22Rv1 (cell line): ENCODE results near the gene TECPR2.

ENCODE experiments used
- CTCF ChIP-seq: fragments of 450-650 bp; IDR thresholded peaks from 2 replicates; pipeline ENCODE4 v1.5.1; 2017; ENCODE audit warnings: mild to moderate bottlenecking
- ZFX ChIP-seq: fragments of 450-650 bp; IDR thresholded peaks from 2 replicates; pipeline ENCODE4 v1.6.1; 2017; ENCODE audit warnings: antibody characterized with exemption, borderline replicate concordance

- TF ChIP-seq CTCF (no peak), ZFX (no peak)
Measured at GRCh38 chr14:102371361-102371760, 8.6 kb downstream of the TECPR2 start.
